HG03039 (cell line): Measurements from ENCODE around the gene TIAM2.
A peak's percentile ranks its signal among the peaks of the same experiment; 100 is the strongest.
"Not testable (repeated sequence)": the region's sequence is repeated elsewhere in the genome, so short reads cannot be mapped to it uniquely, and the experiment has no call there.

Experiments used
- ATAC-seq: cut with Tn5 transposase; IDR thresholded peaks from one replicate; pipeline ENCODE4 v1.9.1; 2021; ENCODE audit warnings: mild to moderate bottlenecking, moderate library complexity; ENCODE audit not compliant: unreplicated experiment

The TIAM2 gene

DNA sequence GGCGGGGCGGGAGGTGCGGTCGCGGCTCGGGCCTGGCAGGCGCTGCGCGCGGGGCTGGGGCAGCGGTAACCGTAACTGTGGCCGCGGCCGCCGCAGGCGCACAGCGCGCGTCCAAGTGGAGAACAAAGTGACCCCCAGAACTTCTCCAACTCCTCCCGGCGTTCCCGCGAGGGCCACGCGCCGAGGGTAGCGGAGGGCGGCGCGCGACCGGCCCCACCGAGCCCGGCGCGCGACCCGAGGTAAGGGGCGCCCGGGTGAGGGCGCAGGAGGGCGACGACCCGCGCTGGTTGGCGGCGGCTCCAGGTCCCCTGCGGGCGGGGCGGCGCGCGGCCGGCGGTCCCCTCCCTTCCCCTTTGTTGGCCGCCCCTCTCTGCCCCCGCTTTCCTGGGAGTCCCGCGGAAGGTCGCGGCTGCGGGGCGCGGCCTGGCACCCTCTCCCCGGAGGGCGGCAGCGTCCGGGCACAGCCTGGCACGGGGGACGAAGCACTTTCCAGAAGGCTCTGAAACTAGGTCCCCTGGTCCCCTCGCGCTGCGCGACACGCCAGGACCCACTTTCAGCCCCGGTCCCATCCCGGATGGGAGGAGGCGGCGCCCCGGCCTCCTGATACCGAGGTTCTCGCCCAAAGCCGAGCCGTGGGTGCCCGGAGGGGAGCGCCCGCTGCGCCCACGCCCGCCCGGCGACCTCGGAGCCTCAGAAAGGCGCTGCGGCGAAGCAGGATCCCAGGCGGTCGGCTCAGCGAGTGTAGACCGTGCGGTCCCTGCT, at the start of gene TIAM2:
Gene TIAM2 (plus strand): TSS at position 62 of the 762 bp plus-strand sequence. CDS start 133,909 bp downstream, outside the sequence.
- ATAC-seq = no peak

- ATAC-seq = no peak
Measured at GRCh38 chr6:154950979-154951344, 44.2 kb upstream of the TIAM2 start.

DNA sequence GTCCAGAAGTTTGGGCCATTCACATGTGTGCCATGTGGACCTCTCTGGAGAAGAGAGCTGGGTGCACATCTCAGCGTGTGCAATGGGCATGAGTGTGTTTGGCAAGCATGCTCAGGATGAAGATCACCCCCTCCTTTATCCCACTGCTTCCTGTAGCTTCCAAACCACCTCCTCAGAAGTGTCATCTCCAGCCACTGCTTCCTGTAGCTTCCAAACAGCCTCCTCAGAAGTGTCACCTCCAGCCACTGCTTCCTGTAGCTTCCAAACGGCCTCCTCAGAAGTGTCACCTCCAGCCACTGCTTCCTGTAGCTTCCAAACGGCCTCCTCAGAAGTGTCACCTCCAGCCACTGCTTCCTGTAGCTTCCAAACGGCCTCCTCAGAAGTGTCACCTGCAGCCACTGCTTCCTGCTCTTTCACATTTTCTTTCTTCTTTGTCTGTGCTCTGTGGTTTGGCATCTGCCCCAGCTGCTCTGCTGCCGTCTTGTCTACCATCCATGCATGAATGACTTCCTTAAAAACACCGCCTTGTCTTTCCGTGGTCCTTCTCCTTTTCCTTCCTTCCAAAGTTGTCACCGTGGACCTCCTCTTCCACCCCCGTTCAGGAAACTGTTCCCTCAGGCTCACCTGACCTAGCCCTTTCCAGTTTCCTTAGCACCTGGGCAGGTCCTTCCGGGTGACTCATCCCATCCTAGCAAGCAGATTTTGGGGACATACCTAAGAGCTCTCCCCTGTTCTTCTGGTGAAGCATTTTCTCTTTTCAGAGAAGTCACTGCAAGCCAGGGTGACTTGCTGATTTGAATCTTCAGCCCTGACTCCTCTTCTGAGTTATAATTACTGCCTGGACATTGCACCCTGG, 43.5 kb upstream of the TIAM2 start:
- peak; percentile 79 for ATAC-seq

DNA sequence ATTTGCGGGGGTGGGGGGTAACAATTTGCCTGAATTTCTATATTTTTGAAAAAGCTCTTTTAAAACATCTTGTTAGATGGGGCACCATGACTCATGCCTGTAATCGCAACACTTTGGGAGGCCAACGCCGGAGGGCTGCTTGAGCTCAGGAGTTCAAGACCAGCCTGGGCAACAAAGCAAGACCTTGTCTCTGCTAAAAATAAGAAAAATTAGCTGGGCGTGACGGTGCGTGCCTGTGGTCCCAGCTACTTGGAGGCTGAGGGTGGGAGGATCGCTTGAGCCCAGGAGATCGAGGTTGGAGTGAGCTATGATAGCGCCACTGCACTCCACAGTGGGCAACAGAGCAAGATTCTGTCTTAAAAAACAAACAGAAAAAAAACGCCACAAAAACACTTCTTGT, 41.5 kb upstream of the TIAM2 start:
- ATAC-seq = no peak

GRCh38 chr6:154954347-154954746, 40.8 kb upstream of the TIAM2 start:
- no peak for ATAC-seq

GRCh38 chr6:154956771-154957522, 38.2 kb upstream of the TIAM2 start:
- no peak for ATAC-seq

- no peak for ATAC-seq
Measured at GRCh38 chr6:154958469-154958868, 36.6 kb upstream of the TIAM2 start.

GRCh38 chr6:154960299-154960843, 34.7 kb upstream of the TIAM2 start:
- ATAC-seq = no peak

DNA sequence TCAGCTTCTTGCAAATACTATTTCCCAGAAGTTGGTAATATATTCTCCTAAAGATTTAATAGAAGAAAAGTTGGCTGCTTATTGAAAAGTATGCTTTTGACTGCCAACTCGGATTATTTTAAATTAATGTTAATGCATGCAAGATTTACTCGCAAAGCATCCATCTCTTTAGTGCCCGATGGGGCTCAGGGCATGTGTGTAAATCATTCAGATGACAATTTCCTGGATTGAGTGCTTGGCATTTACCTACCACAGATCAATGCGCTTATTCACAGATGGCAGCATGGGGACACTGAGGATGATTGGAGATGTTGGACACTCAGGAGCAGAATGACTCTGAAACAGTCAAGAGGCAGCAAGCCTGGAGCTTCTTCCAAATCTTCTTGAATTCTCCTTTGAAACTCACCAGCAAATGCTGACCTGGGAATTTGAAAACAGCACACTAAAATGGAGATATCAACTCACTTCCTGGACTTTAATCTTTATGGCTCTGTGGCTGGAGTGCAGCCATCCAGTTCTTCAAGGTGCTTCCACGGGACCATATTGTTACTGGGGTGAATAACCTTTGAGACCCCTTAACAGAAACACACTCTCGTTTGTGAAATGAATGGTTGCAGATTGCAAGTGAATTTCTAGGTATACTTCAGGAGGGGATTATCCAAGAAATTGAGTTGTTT, 34.1 kb upstream of the TIAM2 start:
- no peak for ATAC-seq

DNA sequence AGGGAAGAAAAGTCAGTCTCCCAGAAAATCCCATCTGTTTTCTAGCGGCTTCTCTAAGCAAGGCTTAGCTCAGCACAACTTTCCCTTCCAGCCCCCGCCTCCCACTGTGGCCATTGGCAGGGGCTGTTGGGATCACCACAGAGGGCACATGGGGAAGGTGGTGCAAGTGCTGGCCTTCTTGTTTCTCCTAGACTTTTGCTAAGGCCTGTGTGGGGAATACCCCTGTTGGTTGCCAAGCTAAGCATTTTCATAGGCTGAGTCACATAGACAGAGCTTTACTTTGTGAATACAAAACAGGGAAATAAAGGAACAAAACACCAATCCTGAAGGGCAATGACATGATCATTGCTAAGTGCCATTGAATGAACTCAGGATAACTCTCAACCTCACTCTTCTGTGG, 32.4 kb upstream of the TIAM2 start:
- ATAC-seq = no peak

DNA sequence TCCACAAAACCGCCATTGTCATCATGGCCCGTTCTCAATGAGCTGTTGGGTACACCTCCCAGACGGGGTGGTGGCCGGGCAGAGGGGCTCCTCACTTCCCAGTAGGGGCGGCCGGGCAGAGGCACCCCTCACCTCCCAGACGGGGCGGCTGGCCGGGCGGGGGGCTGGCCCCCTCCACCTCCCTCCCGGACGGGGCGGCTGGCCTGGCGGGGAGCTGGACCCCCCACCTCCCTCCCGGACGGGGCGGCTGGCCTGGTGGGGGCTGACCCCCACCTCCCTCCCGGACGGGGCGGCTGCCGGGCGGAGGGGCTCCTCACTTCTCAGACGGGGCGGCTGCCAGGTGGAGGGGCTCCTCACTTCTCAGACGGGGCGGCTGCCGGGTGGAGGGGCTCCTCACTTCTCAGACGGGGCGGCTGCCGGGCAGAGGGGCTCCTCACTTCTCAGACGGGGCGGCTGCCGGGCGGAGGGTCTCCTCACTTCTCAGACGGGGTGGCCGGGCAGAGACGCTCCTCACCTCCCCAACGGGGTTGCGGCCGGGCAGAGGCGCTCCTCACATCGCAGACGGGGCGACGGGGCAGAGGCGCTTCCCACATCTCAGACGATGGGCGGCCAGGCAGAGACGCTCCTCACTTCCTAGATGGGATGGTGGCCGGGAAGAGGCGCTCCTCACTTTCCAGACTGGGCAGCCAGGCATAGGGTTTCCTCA, 28.9 kb upstream of the TIAM2 start:
- not testable (repeated sequence) for ATAC-seq

GRCh38 chr6:154969796-154970195, 25.3 kb upstream of the TIAM2 start:
- ATAC-seq = no peak

- no peak for ATAC-seq
Measured at GRCh38 chr6:154974485-154975149, 20.5 kb upstream of the TIAM2 start.

DNA sequence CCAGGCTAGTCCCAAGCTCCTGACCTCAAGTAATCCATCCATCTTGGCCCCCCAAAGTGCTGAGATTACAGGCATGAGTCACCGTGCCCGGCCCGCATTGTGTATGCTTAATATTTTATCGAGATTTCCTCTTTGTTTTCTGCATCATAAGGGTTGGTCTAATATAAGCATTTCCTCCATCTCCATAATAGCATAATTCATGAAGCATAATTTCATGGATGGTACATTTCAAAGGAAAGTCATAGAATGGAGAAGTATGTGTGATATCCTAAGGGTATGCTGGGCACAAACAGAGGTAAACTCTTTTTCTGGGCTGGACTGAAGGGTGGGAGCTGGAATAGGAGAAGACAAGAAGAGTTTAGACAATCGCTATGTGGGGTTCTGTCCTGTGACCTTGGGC, 17.5 kb upstream of the TIAM2 start:
- ATAC-seq = no peak

GRCh38 chr6:154980273-154981078, 14.6 kb upstream of the TIAM2 start:
- no peak for ATAC-seq

DNA sequence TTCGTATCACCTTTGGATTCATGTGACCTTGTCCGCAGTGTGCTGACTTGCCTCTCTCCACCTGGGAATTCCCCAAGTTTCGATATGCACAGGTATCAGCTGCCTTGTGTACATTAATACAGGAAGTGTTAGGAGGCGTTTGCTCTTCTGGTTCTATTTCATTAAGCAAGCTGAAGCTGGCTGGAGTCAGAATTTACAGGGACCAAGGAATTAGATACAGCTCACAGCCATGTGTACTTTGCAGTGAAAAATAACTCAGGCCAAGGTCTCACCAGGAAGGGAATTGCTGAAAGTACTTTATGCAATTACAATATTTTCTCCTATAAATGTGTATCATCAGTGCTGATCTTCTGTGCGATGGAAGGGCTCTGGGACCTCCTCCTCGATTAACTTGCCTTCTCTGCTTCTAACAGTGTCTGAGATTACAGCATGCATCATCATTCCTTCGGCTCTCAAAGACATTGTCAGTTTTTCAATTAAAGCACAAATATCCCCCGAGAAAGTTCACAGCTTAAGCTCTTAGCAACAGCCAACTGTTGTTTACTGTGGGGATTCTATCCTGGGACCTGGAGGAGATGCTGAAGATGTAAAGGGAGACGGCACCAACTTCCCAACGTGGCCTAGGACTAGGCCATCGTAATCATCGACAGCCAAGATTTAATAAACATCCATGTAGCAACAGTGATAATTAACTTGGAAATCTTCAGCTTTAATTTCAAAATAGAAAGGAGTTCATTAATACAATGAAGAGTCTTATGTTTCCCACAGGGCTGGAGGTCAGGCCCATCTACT, 13.8 kb upstream of the TIAM2 start:
- peak; percentile 91 for ATAC-seq

GRCh38 chr6:154984146-154984545, 11.0 kb upstream of the TIAM2 start:
- no peak for ATAC-seq

DNA sequence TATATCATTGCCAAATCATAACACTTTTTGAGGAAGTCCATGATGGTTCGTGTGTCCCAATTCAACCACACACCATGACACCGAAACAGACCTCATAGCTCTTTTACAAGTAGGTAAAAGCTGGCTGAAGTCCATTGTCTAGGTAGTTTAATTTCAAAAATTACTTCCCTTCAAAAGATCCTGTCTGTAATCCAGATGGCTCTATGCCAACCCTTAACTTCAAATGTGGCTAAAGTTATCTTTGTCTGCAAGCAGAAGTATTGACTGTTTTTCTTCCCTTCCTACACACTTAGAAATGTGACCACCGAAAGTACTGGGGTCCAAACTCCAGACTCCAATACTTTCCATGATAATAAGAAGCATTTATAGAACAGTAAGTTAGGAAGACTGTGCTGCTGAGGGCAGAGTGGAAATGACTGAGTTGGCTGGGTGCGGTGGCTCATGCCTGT, 8.3 kb upstream of the TIAM2 start:
- ATAC-seq = no peak
